ENCODE results near the gene TMCC1. TPM values are rescaled to one million over a fixed set of nuclear protein-coding genes. Genes with fewer than 3 reads are reported as not detected.

TMCC1 gene
- total RNA-seq, 2 donors from 2014 or later: 41.0 to 51.1 TPM

DNA sequence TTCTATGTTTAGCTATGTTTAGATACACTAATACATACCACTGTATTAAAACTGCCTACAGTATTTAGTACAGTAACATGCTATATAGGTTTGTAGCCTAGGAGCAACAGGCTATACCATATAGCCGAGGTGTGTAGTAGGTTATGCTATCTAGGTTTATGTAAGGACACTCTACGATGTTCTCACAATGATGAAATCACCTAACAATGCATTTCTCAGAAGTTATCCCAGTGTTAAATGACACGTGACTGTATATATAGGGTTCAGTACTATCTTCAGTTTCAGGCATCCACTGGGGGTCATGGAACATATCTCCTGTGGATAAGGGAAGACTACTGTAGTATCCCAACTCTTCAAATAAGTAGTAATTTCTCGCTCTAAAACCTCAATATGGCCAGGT is 97.4 kb downstream of the TMCC1 start:
- Histone ChIP-seq H3K4me1 (ENCODE audit: control insufficient read depth, insufficient read depth, low read length) (peaks cover 9% of the 10 kb centered on the region), H3K36me3 (ENCODE audit: control insufficient read depth, insufficient read depth, low read length) (peaks cover 3% of the 10 kb centered on the region), H3K4me3 (ENCODE audit: low read length) (no peak overlapping the region), H3K27ac (ENCODE audit: low read depth, low read length) (no peak overlapping the region), H3K9ac (ENCODE audit: extremely low read depth, low read length, poor library complexity, severe bottlenecking) (no peak overlapping the region), H3K27me3 (ENCODE audit: control insufficient read depth, insufficient read depth, low read length, poor library complexity, severe bottlenecking) (no peaks in the 10 kb centered on the region), H3K9me3 (ENCODE audit: control insufficient read depth, low read length) (no peaks in the 10 kb centered on the region)
- TF ChIP-seq, protein P1, sequence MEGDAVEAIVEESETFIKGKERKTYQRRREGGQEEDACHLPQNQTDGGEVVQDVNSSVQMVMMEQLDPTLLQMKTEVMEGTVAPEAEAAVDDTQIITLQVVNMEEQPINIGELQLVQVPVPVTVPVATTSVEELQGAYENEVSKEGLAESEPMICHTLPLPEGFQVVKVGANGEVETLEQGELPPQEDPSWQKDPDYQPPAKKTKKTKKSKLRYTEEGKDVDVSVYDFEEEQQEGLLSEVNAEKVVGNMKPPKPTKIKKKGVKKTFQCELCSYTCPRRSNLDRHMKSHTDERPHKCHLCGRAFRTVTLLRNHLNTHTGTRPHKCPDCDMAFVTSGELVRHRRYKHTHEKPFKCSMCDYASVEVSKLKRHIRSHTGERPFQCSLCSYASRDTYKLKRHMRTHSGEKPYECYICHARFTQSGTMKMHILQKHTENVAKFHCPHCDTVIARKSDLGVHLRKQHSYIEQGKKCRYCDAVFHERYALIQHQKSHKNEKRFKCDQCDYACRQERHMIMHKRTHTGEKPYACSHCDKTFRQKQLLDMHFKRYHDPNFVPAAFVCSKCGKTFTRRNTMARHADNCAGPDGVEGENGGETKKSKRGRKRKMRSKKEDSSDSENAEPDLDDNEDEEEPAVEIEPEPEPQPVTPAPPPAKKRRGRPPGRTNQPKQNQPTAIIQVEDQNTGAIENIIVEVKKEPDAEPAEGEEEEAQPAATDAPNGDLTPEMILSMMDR (conservative IDR thresholded peaks at IDR 0.05): no peak
- DNase-seq: no peak
- Mint-ChIP-seq H3K36me3 (ENCODE audit: low read depth) (peaks cover 1% of the 10 kb centered on the region), H3K4me1 (peaks cover 29% of the 10 kb centered on the region), H3K4me3 (no peak overlapping the region), H3K9me3 (peaks cover 2% of the 10 kb centered on the region), H3K27me3 (ENCODE audit: insufficient read depth) (no peaks in the 10 kb centered on the region), H3K27ac (no peak overlapping the region)
- 95 to 98% methylated on average over 3 to 4 of the region's 4 CpGs for WGBS, 2 experiments (ENCODE audit: insufficient coverage in 1 of 2, insufficient read length in 1 of 2)

DNA sequence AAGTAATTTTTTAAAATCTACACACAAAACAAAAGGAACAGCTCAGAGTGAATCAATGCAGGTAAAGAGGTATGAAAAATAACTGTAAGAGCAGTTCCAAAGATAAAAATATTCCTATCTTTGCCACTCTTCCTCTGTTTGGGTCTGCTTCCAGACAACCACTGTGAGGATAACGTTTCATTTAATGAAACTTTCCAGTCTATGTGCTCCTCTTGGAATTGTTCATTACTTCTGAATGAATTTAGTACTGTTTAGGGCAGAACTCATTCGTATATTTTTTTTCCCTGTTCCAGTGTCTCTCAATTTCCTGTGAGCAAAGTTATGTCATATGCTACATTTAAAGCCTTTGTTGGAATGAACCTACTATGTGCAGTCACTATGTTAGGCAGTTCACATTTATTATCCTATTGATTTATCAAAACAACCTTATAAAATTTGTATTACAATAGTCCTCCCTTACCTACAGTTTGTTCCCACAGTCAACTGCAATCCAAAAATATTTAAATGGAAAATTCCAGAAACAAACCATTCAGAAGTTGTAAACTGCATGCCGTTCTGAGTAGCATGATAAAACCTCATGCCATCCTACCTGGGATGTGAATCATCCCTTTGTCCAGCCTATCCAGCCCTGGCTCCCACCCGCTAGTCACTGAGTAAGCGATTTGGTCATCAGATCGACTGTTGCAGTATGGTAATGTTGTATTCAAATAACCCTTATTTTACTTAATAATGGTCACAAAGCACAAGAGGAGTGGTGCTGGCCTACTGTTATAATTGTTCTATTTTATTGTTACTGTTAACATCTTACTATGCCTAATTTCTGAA is 98.1 kb downstream of the TMCC1 start:
- peaks cover 9% of the 10 kb centered on the region for H3K4me1 ChIP-seq (ENCODE audit: control insufficient read depth, insufficient read depth, low read length)
- peak overlapping the region; percentile 44 for H3K4me3 Mint-ChIP-seq
- TF ChIP-seq, protein P1 (conservative IDR thresholded peaks at IDR 0.05): no peak
- H3K9me3 ChIP-seq (ENCODE audit: control insufficient read depth, low read length): no peaks in the 10 kb centered on the region
- DNase-seq: no peak
- H3K4me1 Mint-ChIP-seq: peaks cover 29% of the 10 kb centered on the region
- H3K36me3 Mint-ChIP-seq (ENCODE audit: low read depth): no peaks in the 10 kb centered on the region
- no peaks in the 10 kb centered on the region for H3K9me3 Mint-ChIP-seq
- peak overlapping the region; percentile 68 for H3K4me3 ChIP-seq (ENCODE audit: low read length)
- peak overlapping the region; percentile 86 for H3K27ac Mint-ChIP-seq
- peak overlapping the region; percentile 28 for H3K9ac ChIP-seq (ENCODE audit: extremely low read depth, low read length, poor library complexity, severe bottlenecking)
- WGBS, 2 experiments (ENCODE audit: insufficient coverage in 1 of 2, insufficient read length in 1 of 2): 81 to 83% methylated on average over 2 to 6 of the region's 6 CpGs
- H3K27me3 ChIP-seq (ENCODE audit: control insufficient read depth, insufficient read depth, low read length, poor library complexity, severe bottlenecking): no peaks in the 10 kb centered on the region
- no peak overlapping the region for H3K27ac ChIP-seq (ENCODE audit: low read depth, low read length)
- H3K27me3 Mint-ChIP-seq (ENCODE audit: insufficient read depth): no peaks in the 10 kb centered on the region
- H3K36me3 ChIP-seq (ENCODE audit: control insufficient read depth, insufficient read depth, low read length): peaks cover 3% of the 10 kb centered on the region

DNA sequence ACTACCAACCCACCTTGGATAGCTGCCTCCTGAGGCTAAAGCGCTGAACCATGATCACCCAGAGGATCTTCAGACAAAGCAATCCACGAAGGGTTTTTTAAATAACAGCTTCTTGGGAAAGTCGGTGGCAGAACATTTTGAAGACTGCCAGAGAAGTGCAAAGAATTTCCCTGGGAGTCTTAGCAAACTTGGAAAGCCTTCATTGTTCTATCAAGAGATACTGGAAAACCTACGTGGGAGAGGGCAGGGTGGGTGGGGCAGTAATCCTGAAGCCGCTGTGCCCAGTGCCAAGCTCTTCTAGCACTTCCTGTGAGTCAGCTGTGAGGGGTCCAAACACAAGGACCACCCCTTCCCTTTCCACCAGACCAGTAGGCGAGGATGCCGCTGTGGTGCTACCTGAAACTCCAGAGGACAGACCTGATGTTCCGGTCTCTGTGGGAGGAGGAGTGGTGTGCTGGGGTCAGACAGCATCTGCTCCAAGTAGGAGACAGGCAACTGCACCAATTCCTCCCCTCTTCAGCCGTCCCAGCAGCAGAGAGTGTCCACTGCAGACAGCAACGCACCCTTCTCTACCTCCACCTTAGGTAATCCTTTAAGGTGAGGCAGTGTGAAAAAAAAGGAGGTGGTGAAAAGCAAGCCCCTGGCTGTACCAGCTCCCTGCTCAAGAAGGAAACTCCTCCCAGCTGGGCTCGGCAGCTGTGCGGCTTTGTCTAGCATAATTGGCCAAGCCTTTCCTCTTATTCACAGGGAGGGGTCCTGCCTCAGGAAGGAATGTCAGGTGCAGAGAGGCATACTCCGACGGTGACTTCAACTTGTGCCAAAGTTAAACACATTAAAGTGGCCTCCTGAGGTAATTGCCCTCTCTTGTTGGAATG is 99.0 kb downstream of the TMCC1 start:
- TF ChIP-seq, protein P1 (conservative IDR thresholded peaks at IDR 0.05): no peak
- peak overlapping the region; percentile 68 for H3K4me3 ChIP-seq (ENCODE audit: low read length)
- peak overlapping the region; percentile 82 for H3K27ac ChIP-seq (ENCODE audit: low read depth, low read length)
- Mint-ChIP-seq H3K9me3 (no peaks in the 10 kb centered on the region), H3K27ac (peak overlapping the region; percentile 87), H3K27me3 (ENCODE audit: insufficient read depth) (no peaks in the 10 kb centered on the region), H3K36me3 (ENCODE audit: low read depth) (peaks cover 3% of the 10 kb centered on the region), H3K4me3 (peak overlapping the region; percentile 44), H3K4me1 (peaks cover 29% of the 10 kb centered on the region)
- peak; percentile 92 for DNase-seq
- no peaks in the 10 kb centered on the region for H3K27me3 ChIP-seq (ENCODE audit: control insufficient read depth, insufficient read depth, low read length, poor library complexity, severe bottlenecking)
- peak overlapping the region; percentile 32 for H3K9ac ChIP-seq (ENCODE audit: extremely low read depth, low read length, poor library complexity, severe bottlenecking)
- WGBS, 2 experiments (ENCODE audit: insufficient coverage in 1 of 2, insufficient read length in 1 of 2): 14 to 17% methylated on average over 6 to 13 of the region's 14 CpGs
- H3K4me1 ChIP-seq (ENCODE audit: control insufficient read depth, insufficient read depth, low read length): peaks cover 9% of the 10 kb centered on the region
- peaks cover 3% of the 10 kb centered on the region for H3K36me3 ChIP-seq (ENCODE audit: control insufficient read depth, insufficient read depth, low read length)
- no peaks in the 10 kb centered on the region for H3K9me3 ChIP-seq (ENCODE audit: control insufficient read depth, low read length)

Measured in endodermal cell (in vitro differentiated cells).